Activated T-cell treated with anti-CD3 and anti-CD28 coated beads, Interleukin-2, amount 50 U/mL, for 72 hours (primary cell): ENCODE measurements around the gene C22orf39. TPM values are rescaled to one million over a fixed set of nuclear protein-coding genes. Genes with fewer than 3 reads are reported as not detected.

Experiments
- ATAC-seq, 2 donors: fragments of 150-1000 bp; cut with Tn5 transposase; replicated peaks in 1 of 2; 2 replicates each; pipeline ENCODE4 v1.10.0; 2021; ENCODE audit warnings: moderate library complexity in 2 of 2, mild to moderate bottlenecking in 1 of 2
- DNase-seq, 2 donors: peaks; one replicate each; pipeline ENCODE4 v3.0.0; 2021 to 2022; ENCODE audit warnings: mixed read lengths in 1 of 2
- H3K27ac Mint-ChIP-seq: one replicate; pipeline ENCODE4 v1.8.0; 2022; ENCODE audit warnings: mild to moderate bottlenecking, moderate library complexity, mixed read lengths
- H3K27me3 Mint-ChIP-seq: one replicate; pipeline ENCODE4 v1.8.0; 2022; ENCODE audit warnings: low read depth, mixed read lengths
- H3K36me3 Mint-ChIP-seq, 2 donors: one replicate each; pipeline ENCODE4 v1.8.0; 2022; ENCODE audit warnings: mixed read lengths in 2 of 2, mild to moderate bottlenecking in 1 of 2; ENCODE audit not compliant: insufficient read depth in 2 of 2
- H3K4me1 Mint-ChIP-seq: one replicate; pipeline ENCODE4 v1.8.0; 2022; ENCODE audit warnings: low read depth, mixed read lengths
- H3K4me3 Mint-ChIP-seq, 2 donors: one replicate each; pipeline ENCODE4 v1.8.0; 2022; ENCODE audit warnings: mild to moderate bottlenecking in 2 of 2, mixed read lengths in 2 of 2, moderate library complexity in 2 of 2
- H3K9me3 Mint-ChIP-seq, 2 donors: one replicate each; pipeline ENCODE4 v1.8.0; 2022; ENCODE audit warnings: mixed read lengths in 2 of 2
- total RNA-seq, 2 donors: library from RNA; stranded (reverse); gene quantifications; one replicate each; pipeline ENCODE4 v1.2.3, GENCODE V29; 2022

Gene C22orf39
- total RNA-seq, 2 donors from 2014 or later, result 34.3 to 40.6 TPM

GRCh38 chr22:19429950-19430889 is 17.3 kb downstream of the C22orf39 start:
- Mint-ChIP-seq H3K27ac (peak overlapping the region; percentile 96), H3K4me3 (peak overlapping the region; percentile 91 to 93), H3K4me1 (peaks cover 71% of the 10 kb centered on the region), H3K36me3 (peaks cover 5 to 14% of the 10 kb centered on the region in 2 donors), H3K9me3 (no peaks in the 10 kb centered on the region), H3K27me3 (no peaks in the 10 kb centered on the region)
- peak in 1 of 2 donors; percentile 6 for ATAC-seq
- peak; percentile 20 to 26 for DNase-seq

- peak overlapping the region; percentile 12 for H3K27ac Mint-ChIP-seq
Observed at GRCh38 chr22:19424186-19424500, 23.4 kb downstream of the C22orf39 start.

GRCh38 chr22:19422440-19423301 is 24.8 kb downstream of the C22orf39 start:
- peaks cover 81% of the 10 kb centered on the region for H3K4me1 Mint-ChIP-seq
- no peak overlapping the region for H3K4me3 Mint-ChIP-seq
- no peaks in the 10 kb centered on the region for H3K27me3 Mint-ChIP-seq
- DNase-seq (no peak), ATAC-seq (no peak)
- peaks cover 4 to 9% of the 10 kb centered on the region in 2 donors for H3K36me3 Mint-ChIP-seq
- H3K27ac Mint-ChIP-seq, result peak overlapping the region; percentile 65
- H3K9me3 Mint-ChIP-seq, result no peaks in the 10 kb centered on the region

More at GRCh38 chr22:19424186-19424500, 23.4 kb downstream of the C22orf39 start:
- Mint-ChIP-seq H3K4me3 (no peak overlapping the region), H3K36me3 (peaks cover 2 to 7% of the 10 kb centered on the region in 2 donors), H3K27me3 (no peaks in the 10 kb centered on the region), H3K4me1 (peaks cover 86% of the 10 kb centered on the region), H3K9me3 (no peaks in the 10 kb centered on the region)
- ATAC-seq (no peak), DNase-seq (no peak)

- Mint-ChIP-seq H3K36me3 (peaks cover 1 to 8% of the 10 kb centered on the region in 2 donors), H3K4me1 (peaks cover 81% of the 10 kb centered on the region), H3K4me3 (peak overlapping the region; percentile 73 to 83), H3K9me3 (no peaks in the 10 kb centered on the region), H3K27me3 (no peaks in the 10 kb centered on the region), H3K27ac (peak overlapping the region; percentile 92)
- ATAC-seq (no peak), DNase-seq (no peak)
Observed at GRCh38 chr22:19420321-19420720, 27.2 kb downstream of the C22orf39 start.

GRCh38 chr22:19419464-19420178 is 27.9 kb downstream of the C22orf39 start:
- Mint-ChIP-seq H3K4me1 (peaks cover 83% of the 10 kb centered on the region), H3K27me3 (no peaks in the 10 kb centered on the region), H3K27ac (peak overlapping the region; percentile 92), H3K9me3 (no peaks in the 10 kb centered on the region), H3K36me3 (peaks cover 1 to 8% of the 10 kb centered on the region in 2 donors), H3K4me3 (peak overlapping the region; percentile 73 to 83)
- ATAC-seq, result peak; percentile 97 to 99
- peak; percentile 53 to 59 for DNase-seq

- peaks cover 3 to 8% of the 10 kb centered on the region in 2 donors for H3K36me3 Mint-ChIP-seq
- no peaks in the 10 kb centered on the region for H3K27me3 Mint-ChIP-seq
- DNase-seq (no peak), ATAC-seq (peak in 1 of 2 donors; percentile 20)
- H3K9me3 Mint-ChIP-seq, result no peaks in the 10 kb centered on the region
- peaks cover 78% of the 10 kb centered on the region for H3K4me1 Mint-ChIP-seq
- peak overlapping the region; percentile 92 for H3K27ac Mint-ChIP-seq
- peak overlapping the region; percentile 73 to 83 for H3K4me3 Mint-ChIP-seq
Observed at GRCh38 chr22:19419086-19419463, 28.4 kb downstream of the C22orf39 start.

- peaks cover 3 to 9% of the 10 kb centered on the region in 2 donors for H3K36me3 Mint-ChIP-seq
- ATAC-seq, result peak; percentile 64 to 84
- peak overlapping the region; percentile 9 for H3K27ac Mint-ChIP-seq
- no peaks in the 10 kb centered on the region for H3K27me3 Mint-ChIP-seq
- H3K4me3 Mint-ChIP-seq, result peak overlapping the region in 1 of 2 donors; percentile 30
- H3K4me1 Mint-ChIP-seq, result peaks cover 42% of the 10 kb centered on the region
- no peak for DNase-seq
- no peaks in the 10 kb centered on the region for H3K9me3 Mint-ChIP-seq
Observed at GRCh38 chr22:19412923-19413322, 34.6 kb downstream of the C22orf39 start.

- peak; percentile 25 to 32 for ATAC-seq
- Mint-ChIP-seq H3K9me3 (no peaks in the 10 kb centered on the region), H3K27ac (peak overlapping the region; percentile 9)
Observed at GRCh38 chr22:19412478-19412877, 35.0 kb downstream of the C22orf39 start.

GRCh38 chr22:19411690-19412045 is 35.8 kb downstream of the C22orf39 start:
- peak; percentile 45 to 70 for ATAC-seq
- DNase-seq, result no peak
- Mint-ChIP-seq H3K27me3 (no peaks in the 10 kb centered on the region), H3K27ac (peak overlapping the region; percentile 21), H3K9me3 (no peaks in the 10 kb centered on the region), H3K4me3 (peak overlapping the region in 1 of 2 donors; percentile 35), H3K4me1 (peaks cover 30% of the 10 kb centered on the region), H3K36me3 (peaks cover 1% of the 10 kb centered on the region in 2 donors)

More at GRCh38 chr22:19412478-19412877, 35.0 kb downstream of the C22orf39 start:
- peaks cover 1 to 7% of the 10 kb centered on the region in 2 donors for H3K36me3 Mint-ChIP-seq
- peak overlapping the region; percentile 11 to 30 for H3K4me3 Mint-ChIP-seq
- DNase-seq, result no peak
- peaks cover 38% of the 10 kb centered on the region for H3K4me1 Mint-ChIP-seq
- no peaks in the 10 kb centered on the region for H3K27me3 Mint-ChIP-seq

GRCh38 chr22:19410941-19411689 is 36.4 kb downstream of the C22orf39 start:
- H3K27me3 Mint-ChIP-seq, result no peaks in the 10 kb centered on the region
- DNase-seq (no peak), ATAC-seq (no peak)
- H3K9me3 Mint-ChIP-seq, result no peaks in the 10 kb centered on the region
- H3K27ac Mint-ChIP-seq, result peak overlapping the region; percentile 27
- no peak overlapping the region for H3K4me3 Mint-ChIP-seq
- H3K4me1 Mint-ChIP-seq, result peaks cover 29% of the 10 kb centered on the region
- H3K36me3 Mint-ChIP-seq, result peaks cover 1% of the 10 kb centered on the region in 2 donors

- peaks cover 14% of the 10 kb centered on the region for H3K4me1 Mint-ChIP-seq
- H3K4me3 Mint-ChIP-seq, result no peak overlapping the region
- DNase-seq, result no peak
- peaks cover 6 to 8% of the 10 kb centered on the region in 2 donors for H3K36me3 Mint-ChIP-seq
- H3K27ac Mint-ChIP-seq, result no peak overlapping the region
- H3K27me3 Mint-ChIP-seq, result no peaks in the 10 kb centered on the region
- no peaks in the 10 kb centered on the region for H3K9me3 Mint-ChIP-seq
- no peak for ATAC-seq
Observed at GRCh38 chr22:19407649-19408606, 39.6 kb downstream of the C22orf39 start.
